Measurements from ENCODE around the gene SLX4IP.

- TF ChIP-seq FOXP2 (optimal IDR thresholded peaks at IDR 0.05; ENCODE audit: control extremely low read depth, extremely low read length, insufficient read depth) (no peak), POLR2AphosphoS5 (IDR thresholded peaks at IDR 0.05; ENCODE audit: borderline replicate concordance, low read depth, low read length) (no peak)
Observed at GRCh38 chr20:10586296-10586695, 151.2 kb downstream of the SLX4IP start.

All from SK-N-MC (cell line).